ENCODE results near the gene KCNT1.

The KCNT1 gene

GRCh38 chr9:135815830-135816650 lies 114.1 kb downstream of the KCNT1 start:
- in situ Hi-C loops (cut with MboI; ENCODE audit: low sequenced_read_pairs) = no loop called here

GRCh38 chr9:135816651-135816970 lies 114.6 kb downstream of the KCNT1 start:
- in situ Hi-C loops (cut with MboI; ENCODE audit: low sequenced_read_pairs) = no loop called here

GRCh38 chr9:135817951-135818717 lies 116.1 kb downstream of the KCNT1 start:
- in situ Hi-C loops (cut with MboI; ENCODE audit: low sequenced_read_pairs) = no loop called here

- in situ Hi-C loops (cut with MboI; ENCODE audit: low sequenced_read_pairs) = no loop called here
These were observed 116.9 kb downstream of the KCNT1 start for GRCh38 chr9:135818718-135819475.

GRCh38 chr9:135819905-135820304 lies 117.9 kb downstream of the KCNT1 start:
- in situ Hi-C loops (cut with MboI; ENCODE audit: low sequenced_read_pairs) = no loop called here

GRCh38 chr9:135820661-135821060 lies 118.7 kb downstream of the KCNT1 start:
- in situ Hi-C loops (cut with MboI; ENCODE audit: low sequenced_read_pairs) = no loop called here

- in situ Hi-C loops (cut with MboI; ENCODE audit: low sequenced_read_pairs) = no loop called here
These were observed 119.1 kb downstream of the KCNT1 start for GRCh38 chr9:135821116-135821515.

GRCh38 chr9:135821733-135822373 lies 119.9 kb downstream of the KCNT1 start:
- in situ Hi-C loops (cut with MboI; ENCODE audit: low sequenced_read_pairs) = no loop called here

GRCh38 chr9:135822374-135822755 lies 120.4 kb downstream of the KCNT1 start:
- in situ Hi-C loops (cut with MboI; ENCODE audit: low sequenced_read_pairs) = no loop called here

- in situ Hi-C loops (cut with MboI; ENCODE audit: low sequenced_read_pairs) = no loop called here
These were observed 121.1 kb downstream of the KCNT1 start for GRCh38 chr9:135823036-135823435.

GRCh38 chr9:135825435-135826187 lies 123.6 kb downstream of the KCNT1 start:
- in situ Hi-C loops (cut with MboI; ENCODE audit: low sequenced_read_pairs) = no loop called here

- in situ Hi-C loops (cut with MboI; ENCODE audit: low sequenced_read_pairs) = no loop called here
These were observed 124.2 kb downstream of the KCNT1 start for GRCh38 chr9:135826188-135826545.

- in situ Hi-C loops (cut with MboI; ENCODE audit: low sequenced_read_pairs) = no loop called here
These were observed 125.3 kb downstream of the KCNT1 start for GRCh38 chr9:135827301-135827700.

- in situ Hi-C loops (cut with MboI; ENCODE audit: low sequenced_read_pairs) = no loop called here
These were observed 126.0 kb downstream of the KCNT1 start for GRCh38 chr9:135827866-135828580.

- in situ Hi-C loops (cut with MboI; ENCODE audit: low sequenced_read_pairs) = no loop called here
These were observed 126.7 kb downstream of the KCNT1 start for GRCh38 chr9:135828656-135829055.

- in situ Hi-C loops (cut with MboI; ENCODE audit: low sequenced_read_pairs) = no loop called here
These were observed 128.5 kb downstream of the KCNT1 start for GRCh38 chr9:135830496-135830895.

GRCh38 chr9:135833864-135834263 lies 131.9 kb downstream of the KCNT1 start:
- in situ Hi-C loops (cut with MboI; ENCODE audit: low sequenced_read_pairs) = no loop called here

- in situ Hi-C loops (cut with MboI; ENCODE audit: low sequenced_read_pairs) = no loop called here
These were observed 133.1 kb downstream of the KCNT1 start for GRCh38 chr9:135835131-135835530.

- in situ Hi-C loops (cut with MboI; ENCODE audit: low sequenced_read_pairs) = no loop called here
These were observed 137.5 kb downstream of the KCNT1 start for GRCh38 chr9:135839516-135839915.

GRCh38 chr9:135840107-135840506 lies 138.1 kb downstream of the KCNT1 start:
- in situ Hi-C loops (cut with MboI; ENCODE audit: low sequenced_read_pairs) = no loop called here

Measured in hTERT RPE-1 (cell line).